K562 (cell line): ENCODE measurements around the gene NDUFV2. TPM values are rescaled to one million over a fixed set of nuclear protein-coding genes. Genes with fewer than 3 reads are reported as not detected.
A peak's percentile ranks its signal among the peaks of the same experiment; 100 is the strongest.

Source experiments
- ARNT ChIP-seq, 2 experiments: fragments of 450-650 bp; IDR thresholded peaks; 2 replicates each; pipeline ENCODE4 v1.6.1; 2016; ENCODE audit warnings: mild to moderate bottlenecking in 1 of 2
- GABPB1 ChIP-seq: sonication (generic); formaldehyde crosslinking; IDR thresholded peaks from 2 replicates; pipeline ENCODE4 v1.8.0; 2022; ENCODE audit warnings: mild to moderate bottlenecking, missing genetic modification reagents
- NCOA2 ChIP-seq, 2 experiments: fragments of 450-650 bp; IDR thresholded peaks; 2 replicates each; pipeline ENCODE4 v1.6.1; 2018; ENCODE audit warnings: mild to moderate bottlenecking in 2 of 2, moderate library complexity in 1 of 2; ENCODE audit not compliant: partially characterized antibody in 2 of 2
- POLR2B ChIP-seq: fragments of 450-650 bp; IDR thresholded peaks from 2 replicates; pipeline ENCODE4 v1.6.1; 2018; ENCODE audit warnings: low read depth; ENCODE audit not compliant: partially characterized antibody
- RBFOX2 ChIP-seq: fragments of 200-400 bp; formaldehyde crosslinking; IDR thresholded peaks from 2 replicates; pipeline ENCODE4 v1.6.1; 2017; ENCODE audit warnings: low read depth, mild to moderate bottlenecking, low read length, moderate library complexity
- TBP ChIP-seq: optimal IDR thresholded peaks from 2 replicates; pipeline ENCODE3; 2011; ENCODE audit warnings: low read depth, low read length, improper control_type of control experiment
- ZFP1 ChIP-seq: fragments of 450-650 bp; formaldehyde crosslinking; IDR thresholded peaks from 2 replicates; pipeline ENCODE4 v1.4.0; 2020; ENCODE audit warnings: mild to moderate bottlenecking, mixed read lengths
- polyA plus RNA-seq, 8 experiments: library from polyadenylated mRNA; depleted of rRNA in 4 of 8; stranded (reverse) in 5 of 8; unstranded in 3 of 8; fragments of >200 nt; fragmentation: Nextera tagmentation in 2 of 8; fragmentation: Illumina TruSeq in 1 of 8; extraction: Ambion mirVana in 2 of 8; extraction: Trizol in 1 of 8; gene quantifications; 2 replicates each; pipeline versions ENCODE4 v1.2.1 to v1.2.3, GENCODE V29; 2011 to 2014; ENCODE audit warnings: inconsistent platforms in 1 of 8, missing spikeins in 1 of 8
- total RNA-seq, 7 experiments: library from RNA; depleted of rRNA in 6 of 7; stranded (reverse); fragments of >200 nt in 6 of 7; fragmentation: Illumina TruSeq in 2 of 7; extraction: Trizol in 2 of 7; gene quantifications; 2 replicates each; pipeline versions ENCODE4 v1.2.1 to v1.2.3, GENCODE V29; 2011 to 2021; ENCODE audit warnings: low replicate concordance in 1 of 7
- TF ChIP-seq, protein P1 (sequence below): sonication (generic); formaldehyde crosslinking; IDR thresholded peaks from 2 replicates; pipeline ENCODE4 v1.8.1; 2023; ENCODE audit warnings: mild to moderate bottlenecking, missing genetic modification reagents
- TF ChIP-seq, protein P2 (sequence below): fragments of 250-450 bp; sonication (Bioruptor Pico); IDR thresholded peaks from 2 replicates; pipeline ENCODE4 v1.8.0; 2022; ENCODE audit warnings: inconsistent platforms, mild to moderate bottlenecking, moderate library complexity, borderline replicate concordance
- TF ChIP-seq, protein P3 (sequence below): fragments of 450-650 bp; IDR thresholded peaks from 2 replicates; pipeline ENCODE4 v1.6.1; 2016; ENCODE audit warnings: mild to moderate bottlenecking, moderate library complexity
- TF ChIP-seq, protein P4 (sequence below): fragments of 450-650 bp; formaldehyde crosslinking; IDR thresholded peaks from 2 replicates; pipeline ENCODE4 v1.4.0; 2020; ENCODE audit warnings: mild to moderate bottlenecking, moderate library complexity

The NDUFV2 gene
- total and polyA plus RNA-seq, 9 of the 15 experiments (the other 6 are each of a cell fraction or from before 2014, with no cell fraction given): 213 to 550 (median 384) TPM

DNA sequence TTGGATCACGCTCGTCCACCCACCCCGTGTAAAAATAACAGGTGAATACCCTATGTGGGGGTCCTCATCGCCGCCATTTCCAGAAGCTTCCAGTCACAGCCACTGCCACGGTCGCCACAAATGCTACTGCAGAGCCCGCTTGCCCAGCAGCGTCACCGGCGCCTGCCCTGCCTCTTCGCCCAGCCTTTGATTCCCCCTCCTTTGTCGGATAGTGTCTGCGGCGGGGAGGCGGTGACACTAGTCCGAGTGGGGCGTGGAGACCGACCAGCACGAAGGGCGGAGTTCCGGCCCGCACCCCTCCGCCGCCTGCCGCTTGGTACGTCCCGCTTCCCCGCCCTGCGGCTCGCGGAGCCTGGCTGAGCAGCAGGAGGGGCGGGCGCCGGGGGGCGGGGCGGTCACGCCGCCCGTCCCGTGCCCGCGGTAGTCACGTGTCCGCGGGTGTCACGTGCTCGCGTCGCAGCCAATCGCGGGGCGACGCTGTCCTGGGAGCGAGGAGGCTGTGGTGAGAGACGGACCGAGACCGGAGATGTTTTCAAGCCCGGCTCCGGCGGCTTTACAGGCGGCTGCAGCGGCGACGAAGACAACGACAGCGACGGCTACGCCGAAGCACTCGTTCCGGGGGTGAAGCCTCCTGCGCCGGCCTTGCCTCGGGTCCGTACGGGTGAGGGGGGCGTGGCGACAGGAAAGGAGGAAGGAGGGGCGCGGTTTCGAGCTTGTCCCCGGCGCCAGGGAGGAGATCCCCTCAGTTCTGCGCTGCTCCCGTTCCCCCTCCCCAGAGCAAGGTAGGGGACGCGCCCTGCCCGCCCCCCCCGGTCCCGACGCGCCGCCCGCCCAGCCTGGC, 34.0 kb downstream of the NDUFV2 start, which contains the start of gene ANKRD12 (continued):
- TF ChIP-seq, protein P1, sequence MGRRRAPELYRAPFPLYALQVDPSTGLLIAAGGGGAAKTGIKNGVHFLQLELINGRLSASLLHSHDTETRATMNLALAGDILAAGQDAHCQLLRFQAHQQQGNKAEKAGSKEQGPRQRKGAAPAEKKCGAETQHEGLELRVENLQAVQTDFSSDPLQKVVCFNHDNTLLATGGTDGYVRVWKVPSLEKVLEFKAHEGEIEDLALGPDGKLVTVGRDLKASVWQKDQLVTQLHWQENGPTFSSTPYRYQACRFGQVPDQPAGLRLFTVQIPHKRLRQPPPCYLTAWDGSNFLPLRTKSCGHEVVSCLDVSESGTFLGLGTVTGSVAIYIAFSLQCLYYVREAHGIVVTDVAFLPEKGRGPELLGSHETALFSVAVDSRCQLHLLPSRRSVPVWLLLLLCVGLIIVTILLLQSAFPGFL (CRISPR knock-in tag): no peak; the same call in 1 of the 2 replicates
- peak; percentile 90 for TF ChIP-seq RBFOX2
- TF ChIP-seq TBP: peak; percentile 50
- TF ChIP-seq, protein P2, sequence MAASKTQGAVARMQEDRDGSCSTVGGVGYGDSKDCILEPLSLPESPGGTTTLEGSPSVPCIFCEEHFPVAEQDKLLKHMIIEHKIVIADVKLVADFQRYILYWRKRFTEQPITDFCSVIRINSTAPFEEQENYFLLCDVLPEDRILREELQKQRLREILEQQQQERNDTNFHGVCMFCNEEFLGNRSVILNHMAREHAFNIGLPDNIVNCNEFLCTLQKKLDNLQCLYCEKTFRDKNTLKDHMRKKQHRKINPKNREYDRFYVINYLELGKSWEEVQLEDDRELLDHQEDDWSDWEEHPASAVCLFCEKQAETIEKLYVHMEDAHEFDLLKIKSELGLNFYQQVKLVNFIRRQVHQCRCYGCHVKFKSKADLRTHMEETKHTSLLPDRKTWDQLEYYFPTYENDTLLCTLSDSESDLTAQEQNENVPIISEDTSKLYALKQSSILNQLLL (CRISPR knock-in tag): no peak
- TF ChIP-seq POLR2B: peak; percentile 49
- no peak for TF ChIP-seq ZFP1 (CRISPR knock-in tag)
- no peak for TF ChIP-seq ARNT (IDR thresholded peaks at IDR 0.05)
- TF ChIP-seq, protein P3, sequence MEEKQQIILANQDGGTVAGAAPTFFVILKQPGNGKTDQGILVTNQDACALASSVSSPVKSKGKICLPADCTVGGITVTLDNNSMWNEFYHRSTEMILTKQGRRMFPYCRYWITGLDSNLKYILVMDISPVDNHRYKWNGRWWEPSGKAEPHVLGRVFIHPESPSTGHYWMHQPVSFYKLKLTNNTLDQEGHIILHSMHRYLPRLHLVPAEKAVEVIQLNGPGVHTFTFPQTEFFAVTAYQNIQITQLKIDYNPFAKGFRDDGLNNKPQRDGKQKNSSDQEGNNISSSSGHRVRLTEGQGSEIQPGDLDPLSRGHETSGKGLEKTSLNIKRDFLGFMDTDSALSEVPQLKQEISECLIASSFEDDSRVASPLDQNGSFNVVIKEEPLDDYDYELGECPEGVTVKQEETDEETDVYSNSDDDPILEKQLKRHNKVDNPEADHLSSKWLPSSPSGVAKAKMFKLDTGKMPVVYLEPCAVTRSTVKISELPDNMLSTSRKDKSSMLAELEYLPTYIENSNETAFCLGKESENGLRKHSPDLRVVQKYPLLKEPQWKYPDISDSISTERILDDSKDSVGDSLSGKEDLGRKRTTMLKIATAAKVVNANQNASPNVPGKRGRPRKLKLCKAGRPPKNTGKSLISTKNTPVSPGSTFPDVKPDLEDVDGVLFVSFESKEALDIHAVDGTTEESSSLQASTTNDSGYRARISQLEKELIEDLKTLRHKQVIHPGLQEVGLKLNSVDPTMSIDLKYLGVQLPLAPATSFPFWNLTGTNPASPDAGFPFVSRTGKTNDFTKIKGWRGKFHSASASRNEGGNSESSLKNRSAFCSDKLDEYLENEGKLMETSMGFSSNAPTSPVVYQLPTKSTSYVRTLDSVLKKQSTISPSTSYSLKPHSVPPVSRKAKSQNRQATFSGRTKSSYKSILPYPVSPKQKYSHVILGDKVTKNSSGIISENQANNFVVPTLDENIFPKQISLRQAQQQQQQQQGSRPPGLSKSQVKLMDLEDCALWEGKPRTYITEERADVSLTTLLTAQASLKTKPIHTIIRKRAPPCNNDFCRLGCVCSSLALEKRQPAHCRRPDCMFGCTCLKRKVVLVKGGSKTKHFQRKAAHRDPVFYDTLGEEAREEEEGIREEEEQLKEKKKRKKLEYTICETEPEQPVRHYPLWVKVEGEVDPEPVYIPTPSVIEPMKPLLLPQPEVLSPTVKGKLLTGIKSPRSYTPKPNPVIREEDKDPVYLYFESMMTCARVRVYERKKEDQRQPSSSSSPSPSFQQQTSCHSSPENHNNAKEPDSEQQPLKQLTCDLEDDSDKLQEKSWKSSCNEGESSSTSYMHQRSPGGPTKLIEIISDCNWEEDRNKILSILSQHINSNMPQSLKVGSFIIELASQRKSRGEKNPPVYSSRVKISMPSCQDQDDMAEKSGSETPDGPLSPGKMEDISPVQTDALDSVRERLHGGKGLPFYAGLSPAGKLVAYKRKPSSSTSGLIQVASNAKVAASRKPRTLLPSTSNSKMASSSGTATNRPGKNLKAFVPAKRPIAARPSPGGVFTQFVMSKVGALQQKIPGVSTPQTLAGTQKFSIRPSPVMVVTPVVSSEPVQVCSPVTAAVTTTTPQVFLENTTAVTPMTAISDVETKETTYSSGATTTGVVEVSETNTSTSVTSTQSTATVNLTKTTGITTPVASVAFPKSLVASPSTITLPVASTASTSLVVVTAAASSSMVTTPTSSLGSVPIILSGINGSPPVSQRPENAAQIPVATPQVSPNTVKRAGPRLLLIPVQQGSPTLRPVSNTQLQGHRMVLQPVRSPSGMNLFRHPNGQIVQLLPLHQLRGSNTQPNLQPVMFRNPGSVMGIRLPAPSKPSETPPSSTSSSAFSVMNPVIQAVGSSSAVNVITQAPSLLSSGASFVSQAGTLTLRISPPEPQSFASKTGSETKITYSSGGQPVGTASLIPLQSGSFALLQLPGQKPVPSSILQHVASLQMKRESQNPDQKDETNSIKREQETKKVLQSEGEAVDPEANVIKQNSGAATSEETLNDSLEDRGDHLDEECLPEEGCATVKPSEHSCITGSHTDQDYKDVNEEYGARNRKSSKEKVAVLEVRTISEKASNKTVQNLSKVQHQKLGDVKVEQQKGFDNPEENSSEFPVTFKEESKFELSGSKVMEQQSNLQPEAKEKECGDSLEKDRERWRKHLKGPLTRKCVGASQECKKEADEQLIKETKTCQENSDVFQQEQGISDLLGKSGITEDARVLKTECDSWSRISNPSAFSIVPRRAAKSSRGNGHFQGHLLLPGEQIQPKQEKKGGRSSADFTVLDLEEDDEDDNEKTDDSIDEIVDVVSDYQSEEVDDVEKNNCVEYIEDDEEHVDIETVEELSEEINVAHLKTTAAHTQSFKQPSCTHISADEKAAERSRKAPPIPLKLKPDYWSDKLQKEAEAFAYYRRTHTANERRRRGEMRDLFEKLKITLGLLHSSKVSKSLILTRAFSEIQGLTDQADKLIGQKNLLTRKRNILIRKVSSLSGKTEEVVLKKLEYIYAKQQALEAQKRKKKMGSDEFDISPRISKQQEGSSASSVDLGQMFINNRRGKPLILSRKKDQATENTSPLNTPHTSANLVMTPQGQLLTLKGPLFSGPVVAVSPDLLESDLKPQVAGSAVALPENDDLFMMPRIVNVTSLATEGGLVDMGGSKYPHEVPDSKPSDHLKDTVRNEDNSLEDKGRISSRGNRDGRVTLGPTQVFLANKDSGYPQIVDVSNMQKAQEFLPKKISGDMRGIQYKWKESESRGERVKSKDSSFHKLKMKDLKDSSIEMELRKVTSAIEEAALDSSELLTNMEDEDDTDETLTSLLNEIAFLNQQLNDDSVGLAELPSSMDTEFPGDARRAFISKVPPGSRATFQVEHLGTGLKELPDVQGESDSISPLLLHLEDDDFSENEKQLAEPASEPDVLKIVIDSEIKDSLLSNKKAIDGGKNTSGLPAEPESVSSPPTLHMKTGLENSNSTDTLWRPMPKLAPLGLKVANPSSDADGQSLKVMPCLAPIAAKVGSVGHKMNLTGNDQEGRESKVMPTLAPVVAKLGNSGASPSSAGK: no peak
- TF ChIP-seq NCOA2 (IDR thresholded peaks at IDR 0.05; ENCODE audit: partially characterized antibody in 2 of 2): no peak
- TF ChIP-seq, protein P4, sequence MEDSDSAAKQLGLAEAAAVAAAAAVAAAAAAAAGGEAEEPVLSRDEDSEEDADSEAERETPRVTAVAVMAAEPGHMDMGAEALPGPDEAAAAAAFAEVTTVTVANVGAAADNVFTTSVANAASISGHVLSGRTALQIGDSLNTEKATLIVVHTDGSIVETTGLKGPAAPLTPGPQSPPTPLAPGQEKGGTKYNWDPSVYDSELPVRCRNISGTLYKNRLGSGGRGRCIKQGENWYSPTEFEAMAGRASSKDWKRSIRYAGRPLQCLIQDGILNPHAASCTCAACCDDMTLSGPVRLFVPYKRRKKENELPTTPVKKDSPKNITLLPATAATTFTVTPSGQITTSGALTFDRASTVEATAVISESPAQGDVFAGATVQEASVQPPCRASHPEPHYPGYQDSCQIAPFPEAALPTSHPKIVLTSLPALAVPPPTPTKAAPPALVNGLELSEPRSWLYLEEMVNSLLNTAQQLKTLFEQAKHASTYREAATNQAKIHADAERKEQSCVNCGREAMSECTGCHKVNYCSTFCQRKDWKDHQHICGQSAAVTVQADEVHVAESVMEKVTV (CRISPR knock-in tag): no peak
- TF ChIP-seq GABPB1 (CRISPR knock-in tag): peak; percentile 98
